Endothelial cell of umbilical vein (primary cell): ENCODE results near the gene IER5. TPM values are rescaled to one million over a fixed set of nuclear protein-coding genes. Genes with fewer than 3 reads are reported as not detected.
A peak's percentile ranks its signal among the peaks of the same experiment; 100 is the strongest.

ENCODE experiments used
- BruUV-seq: library from RNA; stranded (reverse); fragments of 400-500 nt; replicated peaks from 2 replicates; lab custom pipeline; 2021; lab: Mats Ljungman, UMichigan
- CTCF ChIA-PET: fragments of 300-600, 350-600 bp; sonication (Branson Sonifier 250); formaldehyde crosslinking; loops from one replicate; lab custom pipeline; 2021; ENCODE audit warnings: antibody characterized with exemption, inconsistent platforms; lab: Charles Lee
- POLR2A ChIA-PET: fragments of 300-600, 350-600 bp; sonication (Branson Sonifier 250); formaldehyde crosslinking; loops from one replicate; lab custom pipeline; 2021; ENCODE audit warnings: antibody characterized with exemption, inconsistent platforms; lab: Charles Lee
- DNase-seq: peaks from one replicate; pipeline ENCODE4 v3.0.0-alpha.2; 2011; ENCODE audit warnings: low read depth, low spot score
- FAIRE-seq: peaks from 2 replicates; lab custom pipeline; 2011; peaks lifted over from hg19 to GRCh38; lab: Jason Lieb, UNC
- H2AFZ ChIP-seq: 2 replicates; pipeline ENCODE4 v1.6.0; 2012; ENCODE audit warnings: low read depth, low read length, control low read depth, inconsistent platforms
- H3K27ac ChIP-seq: 2 replicates; pipeline ENCODE4 v1.5.1; 2011; ENCODE audit warnings: low read depth, mild to moderate bottlenecking, control low read depth, low read length, moderate library complexity; ENCODE audit not compliant: insufficient read depth
- H3K27me3 ChIP-seq, 2 experiments: 2 replicates each; pipeline versions ENCODE4 v1.6.0 to v1.6.1; 2011; ENCODE audit warnings: low read length in 2 of 2, mixed read lengths in 1 of 2; ENCODE audit not compliant: control insufficient read depth in 2 of 2, insufficient read depth in 2 of 2
- H3K36me3 ChIP-seq, 2 experiments: 2 replicates in 1 of 2; 3 replicates in 1 of 2; pipeline ENCODE4 v1.5.1; 2011; ENCODE audit warnings: low read length in 2 of 2, mild to moderate bottlenecking in 1 of 2, moderate library complexity in 1 of 2; ENCODE audit not compliant: control insufficient read depth in 2 of 2, insufficient read depth in 2 of 2; ENCODE audit errors: extremely low read depth in 1 of 2
- H3K4me1 ChIP-seq: 3 replicates; pipeline ENCODE4 v1.5.1; 2011; ENCODE audit warnings: mild to moderate bottlenecking, low read length; ENCODE audit not compliant: control insufficient read depth, insufficient read depth; ENCODE audit errors: extremely low read depth
- H3K4me2 ChIP-seq: 2 replicates; pipeline ENCODE4 v1.6.1; 2011; ENCODE audit warnings: low read length, control low read depth, mixed read lengths; ENCODE audit not compliant: insufficient read depth
- H3K4me3 ChIP-seq, 3 experiments: fragments of 200-600 bp in 1 of 3; sonication (generic), shearing (Covaris generic) in 1 of 3; replicated peaks in 1 of 3; 2 replicates each; pipeline ENCODE4 v1.5.1; 2011 to 2016; ENCODE audit warnings: control low read depth in 3 of 3, low read length in 3 of 3, mild to moderate bottlenecking in 2 of 3, inconsistent platforms in 1 of 3, low read depth in 1 of 3, moderate library complexity in 1 of 3; ENCODE audit not compliant: insufficient read depth in 1 of 3
- H3K79me2 ChIP-seq: 2 replicates; pipeline ENCODE4 v1.6.0; 2012; ENCODE audit warnings: low read length, inconsistent platforms; ENCODE audit not compliant: control insufficient read depth, insufficient read depth
- H3K9ac ChIP-seq: replicated peaks from 2 replicates; pipeline ENCODE3; 2011; ENCODE audit warnings: low read length, control low read depth; ENCODE audit not compliant: insufficient read depth; ENCODE audit errors: extremely low read depth
- H3K9me1 ChIP-seq: replicated peaks from 3 replicates; pipeline ENCODE4 v1.6.0; 2011; ENCODE audit warnings: mild to moderate bottlenecking, low read length; ENCODE audit not compliant: control insufficient read depth, insufficient read depth; ENCODE audit errors: extremely low read depth
- H3K9me3 ChIP-seq: replicated peaks from 2 replicates; pipeline ENCODE4 v1.5.1; 2012; ENCODE audit warnings: low read length, inconsistent platforms; ENCODE audit not compliant: control insufficient read depth, insufficient read depth
- H4K20me1 ChIP-seq: replicated peaks from 2 replicates; pipeline ENCODE3; 2011; ENCODE audit warnings: mild to moderate bottlenecking, low read length; ENCODE audit not compliant: control insufficient read depth, insufficient read depth; ENCODE audit errors: extremely low read depth
- CTCF ChIP-seq, 2 donors: IDR thresholded peaks; 1 replicate in 1 of 2; 2 replicates in 1 of 2; pipeline ENCODE4 v1.5.1; 2011; ENCODE audit warnings: low read length in 2 of 2, mild to moderate bottlenecking in 2 of 2, moderate library complexity in 2 of 2, control low read depth in 1 of 2, inconsistent platforms in 1 of 2, low read depth in 1 of 2; ENCODE audit not compliant: insufficient read depth in 1 of 2; ENCODE audit errors: extremely low read depth in 1 of 2
- EZH2 ChIP-seq: IDR thresholded peaks from 2 replicates; pipeline ENCODE4 v1.6.1; 2012; ENCODE audit warnings: borderline replicate concordance, low read depth, mild to moderate bottlenecking, moderate library complexity, low read length, inconsistent platforms; ENCODE audit not compliant: severe bottlenecking
- GATA2 ChIP-seq: IDR thresholded peaks from 2 replicates; pipeline ENCODE4 v1.7.0; 2011; ENCODE audit warnings: low read depth, mild to moderate bottlenecking, moderate library complexity, mixed read lengths, low read length; ENCODE audit not compliant: insufficient read length, insufficient read depth
- JUN ChIP-seq: IDR thresholded peaks from 2 replicates; pipeline ENCODE4 v1.6.1; 2011; ENCODE audit warnings: borderline replicate concordance, low read depth; ENCODE audit not compliant: insufficient read length, insufficient read depth
- POLR2A ChIP-seq: IDR thresholded peaks from 2 replicates; pipeline ENCODE4 v1.6.1; 2012; ENCODE audit warnings: low read depth, mild to moderate bottlenecking, control low read depth, low read length
- dilution Hi-C: fragments of 300-500 bp; cut with MboI; formaldehyde crosslinking; loops from one replicate; pipeline ENCODE4 v1.15.0; 2019; ENCODE audit warnings: low sequenced_read_pairs; ENCODE audit not compliant: extremely low pct_ligation_motif_present
- intact Hi-C: fragments of 100-400 bp; cut with micrococcal nuclease; formaldehyde crosslinking; loops from one replicate; pipeline ENCODE4 v1.10.0; 2022
- polyA plus RNA-seq, 4 experiments: library from polyadenylated mRNA; depleted of rRNA in 3 of 4; stranded (reverse) in 3 of 4; unstranded in 1 of 4; fragments of >200 nt; gene quantifications; 2 replicates each; pipeline versions ENCODE4 v1.2.1 to v1.2.3, GENCODE V29; 2011 to 2012; ENCODE audit warnings: missing spikeins in 1 of 4
- total RNA-seq: library from RNA; stranded (reverse); gene quantifications from 2 replicates; pipeline ENCODE4 v1.2.3, GENCODE V29; 2021

The IER5 gene
- total and polyA plus RNA-seq, 2 donors (not counting 3 experiments of a cell fraction or from before 2014, with no cell fraction given), result 6.6 to 14.4 TPM

- no peaks in the 10 kb centered on the region for H4K20me1 ChIP-seq
- no peak for FAIRE-seq
- DNase-seq, result no peak
- H3K4me2 ChIP-seq, result peak overlapping the region; percentile 53
- peak overlapping the region; percentile 90 for H3K27ac ChIP-seq
- H3K4me1 ChIP-seq, result peaks cover 65% of the 10 kb centered on the region
- H2AFZ ChIP-seq, result peak overlapping the region; percentile 26
- TSS peak; percentile 54 for BruUV-seq
- H3K9ac ChIP-seq, result peak overlapping the region; percentile 92
- no peaks in the 10 kb centered on the region for H3K9me3 ChIP-seq
- TF ChIP-seq JUN, result no peak
- TF ChIP-seq POLR2A, result peak; percentile 16
- peak in 1 of 2 donors; percentile 21 for TF ChIP-seq CTCF (IDR thresholded peaks at IDR 0.05; ENCODE audit: extremely low read depth in 1 of 2, insufficient read depth in 1 of 2, low read depth in 1 of 2, low read length in 2 of 2)
- no peak for TF ChIP-seq EZH2
- no peak for TF ChIP-seq GATA2
- H3K79me2 ChIP-seq, result no peaks in the 10 kb centered on the region
- no peaks in the 10 kb centered on the region for H3K9me1 ChIP-seq
- H3K27me3 ChIP-seq, result no peaks in the 10 kb centered on the region
- ChIA-PET POLR2A (interaction anchor here (0.6 to 5.8 kb wide), 9 partner anchors 9 to 604 kb away, joined by 3 to 114 read pairs (median 4); partner anchors contain the start of genes IER5 and STX6), CTCF (interaction anchor here (0.6 to 4.8 kb wide), 21 partner anchors 8 to 1290 kb away, joined by 3 to 43 read pairs (median 4); no protein-coding TSS in a partner anchor)
- intact Hi-C loops, result loop anchor here (1.0 to 5.0 kb wide), 5 partner anchors 14 to 602 kb away; partner anchors contain the start of genes ACBD6 and STX6
- no peaks in the 10 kb centered on the region for H3K36me3 ChIP-seq
- dilution Hi-C loops, result no loop called here
- H3K4me3 ChIP-seq, result peak overlapping the region; percentile 44 to 63 (median 46)
Measured at GRCh38 chr1:181104790-181105133, 16.3 kb downstream of the IER5 start.
